ENCODE data around the gene LRRC1. TPM values are rescaled to one million over a fixed set of nuclear protein-coding genes. Genes with fewer than 3 reads are reported as not detected.

The LRRC1 gene
- total and polyA plus RNA-seq, 2 of the 8 experiments (the other 6 are each of a cell fraction or from before 2014, with no cell fraction given) = 6.7 to 15.9 TPM

DNA sequence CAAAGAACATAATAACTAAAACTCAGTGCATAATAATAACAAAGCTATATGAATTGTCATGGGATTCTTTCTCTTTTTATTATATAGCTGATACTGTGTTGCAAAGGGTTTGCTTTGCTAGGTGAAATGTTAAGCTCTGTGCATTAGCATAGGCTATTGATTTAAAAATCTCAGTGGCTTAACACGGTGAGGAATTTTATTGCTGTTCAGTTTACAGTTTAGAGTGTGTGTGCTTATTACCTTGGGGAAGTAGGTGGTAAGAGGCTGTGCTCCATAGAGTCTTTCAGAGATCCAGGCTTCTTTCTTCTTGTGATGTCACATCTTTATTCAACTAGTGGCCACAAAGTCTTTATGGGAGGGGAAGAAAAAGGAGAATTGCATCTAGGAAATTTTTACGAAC lies 55.7 kb downstream of the LRRC1 start (continued):
- TF ChIP-seq CTBP2 (IDR thresholded peaks at IDR 0.05; ENCODE audit: borderline replicate concordance, insufficient read depth, insufficient read length, low read length) (no peak), JUND (IDR thresholded peaks at IDR 0.05; ENCODE audit: low read length) (no peak), RNF2 (IDR thresholded peaks at IDR 0.05; ENCODE audit: borderline replicate concordance, low read depth, low read length, missing control alignments, poor library complexity, severe bottlenecking) (no peak)
